ENCODE data around the gene MACROD1.

DNA sequence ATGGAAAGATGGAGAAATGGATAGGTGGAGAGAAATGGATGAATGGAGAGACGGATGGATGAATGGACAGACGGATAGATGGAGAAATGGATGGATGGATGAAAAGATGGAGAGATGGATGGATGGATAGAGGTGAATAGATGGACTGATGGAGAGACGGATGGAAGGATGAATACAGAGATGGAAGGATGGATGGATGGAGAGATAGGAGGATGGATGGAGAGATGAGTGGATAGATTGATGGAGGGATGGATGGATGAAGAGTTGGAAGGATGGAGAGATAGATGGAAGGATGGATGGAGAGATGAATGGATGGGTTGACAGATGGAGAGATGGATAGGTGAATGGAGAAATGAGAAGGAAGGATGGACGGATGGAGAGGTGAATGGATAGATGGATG lies 66.5 kb downstream of the MACROD1 start:
- TF ChIP-seq, protein P1, sequence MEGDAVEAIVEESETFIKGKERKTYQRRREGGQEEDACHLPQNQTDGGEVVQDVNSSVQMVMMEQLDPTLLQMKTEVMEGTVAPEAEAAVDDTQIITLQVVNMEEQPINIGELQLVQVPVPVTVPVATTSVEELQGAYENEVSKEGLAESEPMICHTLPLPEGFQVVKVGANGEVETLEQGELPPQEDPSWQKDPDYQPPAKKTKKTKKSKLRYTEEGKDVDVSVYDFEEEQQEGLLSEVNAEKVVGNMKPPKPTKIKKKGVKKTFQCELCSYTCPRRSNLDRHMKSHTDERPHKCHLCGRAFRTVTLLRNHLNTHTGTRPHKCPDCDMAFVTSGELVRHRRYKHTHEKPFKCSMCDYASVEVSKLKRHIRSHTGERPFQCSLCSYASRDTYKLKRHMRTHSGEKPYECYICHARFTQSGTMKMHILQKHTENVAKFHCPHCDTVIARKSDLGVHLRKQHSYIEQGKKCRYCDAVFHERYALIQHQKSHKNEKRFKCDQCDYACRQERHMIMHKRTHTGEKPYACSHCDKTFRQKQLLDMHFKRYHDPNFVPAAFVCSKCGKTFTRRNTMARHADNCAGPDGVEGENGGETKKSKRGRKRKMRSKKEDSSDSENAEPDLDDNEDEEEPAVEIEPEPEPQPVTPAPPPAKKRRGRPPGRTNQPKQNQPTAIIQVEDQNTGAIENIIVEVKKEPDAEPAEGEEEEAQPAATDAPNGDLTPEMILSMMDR (IDR thresholded peaks at IDR 0.05): no peak
- TF ChIP-seq POLR2A (IDR thresholded peaks at IDR 0.05) (no peak), POLR2AphosphoS5 (IDR thresholded peaks at IDR 0.05) (no peak)

Data from prostate gland (tissue), 2 donors.